Measurements from ENCODE around the gene PVALEF.

PVALEF gene

DNA sequence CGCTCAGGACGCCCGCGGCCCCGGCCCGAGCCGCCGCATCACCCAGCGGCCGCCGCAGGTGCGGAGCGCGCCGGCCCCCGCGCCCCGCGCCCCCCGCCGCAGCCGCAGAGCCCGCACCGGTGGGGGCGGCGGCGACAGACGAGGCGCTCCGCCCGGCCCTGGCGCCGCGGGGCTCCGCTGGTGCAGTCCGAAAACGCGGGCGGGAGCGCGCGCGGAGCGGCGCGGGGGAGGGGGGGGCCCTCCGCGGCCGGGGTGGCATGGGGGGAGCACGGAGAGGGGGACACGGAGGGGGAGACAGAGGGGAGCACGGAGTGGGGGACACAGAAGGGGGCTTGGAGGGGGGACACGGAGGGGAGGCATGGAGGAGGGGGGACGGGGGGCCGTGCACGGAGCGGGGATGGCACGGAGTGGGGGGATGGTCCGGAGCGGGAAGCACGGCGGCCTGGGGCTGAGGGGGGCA lies 756 bp downstream of the PVALEF start, which contains the start of gene AATK:
Gene AATK, minus strand, starts transcription at position 189 of the 460 bp plus-strand sequence. CDS start 229 bp downstream, outside the sequence.
- Mint-ChIP-seq H3K4me1 (ENCODE audit: low read depth) (peaks cover 11% of the 10 kb centered on the region), H3K27me3 (peaks cover 48% of the 10 kb centered on the region), H3K9me3 (no peaks in the 10 kb centered on the region), H3K27ac (no peak within 1 kb of the TSS), H3K4me3 (peak within 1 kb of the TSS; percentile 60), H3K36me3 (ENCODE audit: low read depth) (no peaks in the 10 kb centered on the region)
- intact Hi-C loops (cut with micrococcal nuclease) = no loop called here

DNA sequence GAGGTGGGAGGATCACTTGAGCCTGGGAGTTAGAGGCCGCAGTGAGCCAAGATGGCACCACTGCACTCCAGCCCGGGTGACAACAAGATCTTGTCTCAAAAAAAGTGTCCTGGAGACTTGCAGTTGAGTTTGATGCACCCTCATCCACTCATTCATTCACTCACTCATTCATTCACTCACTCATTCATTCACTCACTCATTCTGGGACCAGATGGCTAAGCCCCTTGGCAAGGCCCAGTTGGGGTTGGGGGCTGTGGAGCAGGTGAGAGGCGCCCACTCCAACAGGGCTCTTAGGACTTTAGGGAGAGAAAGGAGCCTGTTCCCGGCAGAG lies 1.9 kb downstream of the PVALEF start:
- no peaks in the 10 kb centered on the region for H3K36me3 Mint-ChIP-seq (ENCODE audit: low read depth)
- no peaks in the 10 kb centered on the region for H3K9me3 Mint-ChIP-seq
- H3K27me3 Mint-ChIP-seq = peaks cover 41% of the 10 kb centered on the region
- no peak overlapping the region for H3K27ac Mint-ChIP-seq
- H3K4me3 Mint-ChIP-seq = no peak overlapping the region
- H3K4me1 Mint-ChIP-seq (ENCODE audit: low read depth) = peaks cover 15% of the 10 kb centered on the region
- intact Hi-C loops (cut with micrococcal nuclease) = no loop called here

- Mint-ChIP-seq H3K9me3 (no peaks in the 10 kb centered on the region), H3K27ac (no peak overlapping the region), H3K27me3 (peaks cover 41% of the 10 kb centered on the region), H3K4me3 (no peak overlapping the region), H3K4me1 (ENCODE audit: low read depth) (peaks cover 16% of the 10 kb centered on the region), H3K36me3 (ENCODE audit: low read depth) (no peaks in the 10 kb centered on the region)
- intact Hi-C loops (cut with micrococcal nuclease) = no loop called here
Observed at GRCh38 chr17:81167638-81168037, 2.3 kb downstream of the PVALEF start.

GRCh38 chr17:81169870-81170309 lies 4.6 kb downstream of the PVALEF start:
- peaks cover 23% of the 10 kb centered on the region for H3K27me3 Mint-ChIP-seq
- H3K4me1 Mint-ChIP-seq (ENCODE audit: low read depth) = peaks cover 16% of the 10 kb centered on the region
- H3K27ac Mint-ChIP-seq = no peak overlapping the region
- H3K9me3 Mint-ChIP-seq = no peaks in the 10 kb centered on the region
- no peaks in the 10 kb centered on the region for H3K36me3 Mint-ChIP-seq (ENCODE audit: low read depth)
- H3K4me3 Mint-ChIP-seq = no peak overlapping the region
- intact Hi-C loops (cut with micrococcal nuclease) = no loop called here

DNA sequence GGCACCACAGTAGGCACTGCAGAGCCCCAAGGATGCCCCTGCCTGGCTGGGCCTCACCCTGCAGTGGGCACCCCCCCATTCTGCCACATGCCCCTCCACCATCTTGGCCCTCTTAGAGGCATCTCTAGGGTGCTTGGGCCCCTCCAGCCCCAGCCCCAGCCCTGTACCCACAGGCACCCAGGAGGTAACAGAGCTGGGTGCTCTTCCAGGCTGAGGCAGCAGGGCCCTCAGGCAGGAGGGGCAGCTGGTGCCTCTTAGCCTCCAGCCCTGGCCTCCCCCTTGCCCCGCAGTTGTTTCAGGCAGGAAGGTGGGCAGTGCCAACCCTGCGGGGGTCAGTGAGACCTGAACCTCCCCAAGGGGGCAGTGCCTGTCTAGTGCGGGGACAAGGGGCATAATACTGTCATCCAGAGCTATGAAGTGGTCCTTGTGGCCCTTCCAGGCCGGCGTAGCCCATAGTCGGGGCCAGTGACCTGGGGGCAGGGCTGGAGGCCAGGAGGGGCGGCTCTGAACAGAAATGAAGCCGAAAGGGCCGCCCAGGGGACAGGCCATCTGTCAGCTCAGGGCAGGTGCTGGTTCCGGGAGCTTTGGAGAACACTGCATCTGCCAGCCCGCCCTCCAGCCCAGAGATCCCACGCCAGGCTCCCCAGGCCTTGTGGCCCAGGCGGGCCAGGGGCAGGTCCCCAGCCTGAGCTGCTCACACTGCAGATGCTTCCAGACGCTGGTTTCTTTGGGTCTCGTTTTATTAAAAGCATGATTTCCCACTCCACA lies 5.6 kb downstream of the PVALEF start:
- peaks cover 10% of the 10 kb centered on the region for H3K9me3 Mint-ChIP-seq
- H3K36me3 Mint-ChIP-seq (ENCODE audit: low read depth) = peaks cover 5% of the 10 kb centered on the region
- peaks cover 16% of the 10 kb centered on the region for H3K27me3 Mint-ChIP-seq
- H3K4me3 Mint-ChIP-seq = no peak overlapping the region
- intact Hi-C loops (cut with micrococcal nuclease) = no loop called here
- H3K27ac Mint-ChIP-seq = peak overlapping the region; percentile 38
- H3K4me1 Mint-ChIP-seq (ENCODE audit: low read depth) = peaks cover 11% of the 10 kb centered on the region

DNA sequence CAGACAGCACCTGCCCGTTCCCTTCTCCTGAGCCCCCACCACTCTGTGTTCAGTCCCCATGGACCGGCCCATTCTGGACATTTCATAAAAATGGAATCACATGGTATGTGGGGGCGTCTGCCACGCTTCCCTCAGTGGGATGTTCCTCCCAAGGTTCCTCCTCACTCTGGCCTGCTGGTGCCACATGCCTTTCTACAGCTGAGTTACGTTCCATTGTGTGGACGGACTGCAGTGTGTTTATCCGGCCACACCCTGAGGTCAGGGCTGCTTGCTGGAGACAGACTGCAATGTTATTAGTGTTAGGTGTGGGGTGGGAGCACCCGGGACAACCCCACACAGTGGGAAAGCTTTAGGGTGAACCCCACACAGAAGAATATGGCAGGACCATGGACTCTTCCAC lies 6.6 kb downstream of the PVALEF start:
- H3K36me3 Mint-ChIP-seq (ENCODE audit: low read depth) = peaks cover 5% of the 10 kb centered on the region
- peak overlapping the region; percentile 38 for H3K27ac Mint-ChIP-seq
- intact Hi-C loops (cut with micrococcal nuclease) = no loop called here
- H3K9me3 Mint-ChIP-seq = peaks cover 10% of the 10 kb centered on the region
- peaks cover 11% of the 10 kb centered on the region for H3K4me1 Mint-ChIP-seq (ENCODE audit: low read depth)
- H3K4me3 Mint-ChIP-seq = no peak overlapping the region
- H3K27me3 Mint-ChIP-seq = peaks cover 14% of the 10 kb centered on the region

DNA sequence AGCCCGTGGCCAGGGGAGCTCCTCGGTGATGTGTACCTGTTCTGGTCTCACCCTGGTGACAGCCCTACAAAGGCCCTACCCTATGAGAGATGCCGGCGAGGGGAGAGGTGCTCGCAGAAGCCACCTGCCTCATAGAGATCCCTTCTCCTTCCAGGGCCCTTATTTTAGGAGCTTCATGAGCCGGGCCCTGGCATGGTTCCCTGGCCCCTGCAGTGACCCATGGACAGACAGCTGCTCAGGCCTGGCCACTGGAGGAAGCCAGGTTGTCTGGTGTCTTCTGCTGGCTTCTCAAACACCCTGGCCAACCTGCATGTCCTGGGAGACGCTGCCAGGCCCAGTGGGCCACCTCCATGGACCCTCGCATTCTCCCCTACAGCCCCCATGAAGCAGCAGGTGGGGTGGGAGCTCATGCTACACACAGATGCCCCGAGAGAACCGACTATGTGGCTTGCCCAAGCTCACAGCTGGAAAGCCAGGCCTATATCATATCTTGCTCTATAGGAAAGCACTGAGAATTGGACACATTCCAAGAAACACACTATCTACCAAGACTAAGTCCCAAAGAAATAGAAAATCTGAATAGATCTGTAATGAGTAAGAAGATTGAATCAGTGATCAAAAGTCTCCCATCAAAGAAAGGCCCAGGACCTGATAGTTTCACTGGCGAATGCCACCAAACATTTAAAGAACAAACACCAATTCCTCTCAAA lies 7.9 kb downstream of the PVALEF start:
- Mint-ChIP-seq H3K36me3 (ENCODE audit: low read depth) (peaks cover 5% of the 10 kb centered on the region), H3K27ac (no peak overlapping the region), H3K27me3 (peaks cover 6% of the 10 kb centered on the region), H3K4me1 (ENCODE audit: low read depth) (peaks cover 11% of the 10 kb centered on the region), H3K4me3 (no peak overlapping the region), H3K9me3 (peaks cover 10% of the 10 kb centered on the region)
- intact Hi-C loops (cut with micrococcal nuclease) = no loop called here

GRCh38 chr17:81173762-81174155 lies 8.5 kb downstream of the PVALEF start:
- Mint-ChIP-seq H3K27me3 (peaks cover 6% of the 10 kb centered on the region), H3K36me3 (ENCODE audit: low read depth) (peaks cover 5% of the 10 kb centered on the region), H3K4me1 (ENCODE audit: low read depth) (peaks cover 11% of the 10 kb centered on the region), H3K9me3 (peaks cover 10% of the 10 kb centered on the region), H3K27ac (no peak overlapping the region), H3K4me3 (no peak overlapping the region)
- intact Hi-C loops (cut with micrococcal nuclease) = no loop called here

DNA sequence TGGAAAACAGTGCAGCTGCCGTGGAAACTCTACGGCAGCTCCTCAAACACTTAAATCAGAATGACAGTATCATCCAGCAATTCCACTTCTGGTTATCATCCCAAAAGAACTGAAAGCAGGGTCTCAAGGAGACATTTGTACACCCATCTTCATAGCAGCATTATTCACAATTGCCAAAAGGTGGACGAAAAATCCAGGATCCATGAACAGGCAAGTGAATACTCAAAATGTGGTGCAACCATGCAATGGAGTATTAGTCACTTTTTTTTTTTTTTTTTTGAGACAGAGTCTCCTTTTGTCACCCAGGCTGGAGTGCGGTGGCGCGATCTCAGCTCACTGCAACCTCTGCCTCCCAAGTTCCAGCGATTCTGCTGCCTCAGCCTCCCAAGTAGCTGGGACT lies 11.4 kb downstream of the PVALEF start:
- peaks cover 10% of the 10 kb centered on the region for H3K9me3 Mint-ChIP-seq
- intact Hi-C loops (cut with micrococcal nuclease) = no loop called here
- H3K27me3 Mint-ChIP-seq = peaks cover 6% of the 10 kb centered on the region
- peaks cover 5% of the 10 kb centered on the region for H3K36me3 Mint-ChIP-seq (ENCODE audit: low read depth)
- H3K4me3 Mint-ChIP-seq = no peak overlapping the region
- peaks cover 6% of the 10 kb centered on the region for H3K4me1 Mint-ChIP-seq (ENCODE audit: low read depth)
- no peak overlapping the region for H3K27ac Mint-ChIP-seq

- intact Hi-C loops (cut with micrococcal nuclease) = no loop called here
- H3K27me3 Mint-ChIP-seq = peaks cover 10% of the 10 kb centered on the region
- H3K4me1 Mint-ChIP-seq (ENCODE audit: low read depth) = no peaks in the 10 kb centered on the region
- no peak overlapping the region for H3K27ac Mint-ChIP-seq
- H3K36me3 Mint-ChIP-seq (ENCODE audit: low read depth) = peaks cover 5% of the 10 kb centered on the region
- H3K4me3 Mint-ChIP-seq = no peak overlapping the region
- H3K9me3 Mint-ChIP-seq = peaks cover 10% of the 10 kb centered on the region
Observed at GRCh38 chr17:81178136-81179091, 13.1 kb downstream of the PVALEF start.

- H3K36me3 Mint-ChIP-seq (ENCODE audit: low read depth) = peaks cover 5% of the 10 kb centered on the region
- H3K27ac Mint-ChIP-seq = no peak overlapping the region
Observed at GRCh38 chr17:81179220-81179619, 13.9 kb downstream of the PVALEF start.

GRCh38 chr17:81179861-81180260 lies 14.6 kb downstream of the PVALEF start:
- Mint-ChIP-seq H3K4me1 (ENCODE audit: low read depth) (no peaks in the 10 kb centered on the region), H3K36me3 (ENCODE audit: low read depth) (peaks cover 5% of the 10 kb centered on the region), H3K4me3 (no peak overlapping the region), H3K27ac (no peak overlapping the region), H3K27me3 (peaks cover 24% of the 10 kb centered on the region), H3K9me3 (peaks cover 10% of the 10 kb centered on the region)
- intact Hi-C loops (cut with micrococcal nuclease) = no loop called here

More at GRCh38 chr17:81179220-81179619, 13.9 kb downstream of the PVALEF start:
- intact Hi-C loops (cut with micrococcal nuclease) = no loop called here
- no peak overlapping the region for H3K4me3 Mint-ChIP-seq
- peaks cover 18% of the 10 kb centered on the region for H3K27me3 Mint-ChIP-seq
- H3K4me1 Mint-ChIP-seq (ENCODE audit: low read depth) = no peaks in the 10 kb centered on the region
- peaks cover 10% of the 10 kb centered on the region for H3K9me3 Mint-ChIP-seq

GRCh38 chr17:81180836-81181810 lies 15.8 kb downstream of the PVALEF start:
- H3K4me3 Mint-ChIP-seq = no peak overlapping the region
- H3K27me3 Mint-ChIP-seq = peaks cover 29% of the 10 kb centered on the region
- H3K4me1 Mint-ChIP-seq (ENCODE audit: low read depth) = no peaks in the 10 kb centered on the region
- intact Hi-C loops (cut with micrococcal nuclease) = no loop called here
- no peaks in the 10 kb centered on the region for H3K36me3 Mint-ChIP-seq (ENCODE audit: low read depth)
- H3K9me3 Mint-ChIP-seq = no peaks in the 10 kb centered on the region
- H3K27ac Mint-ChIP-seq = no peak overlapping the region
